Fibroblast of the aortic adventitia (primary cell): ENCODE results near the gene WTAP. TPM values are rescaled to one million over a fixed set of nuclear protein-coding genes. Genes with fewer than 3 reads are reported as not detected.
A peak's percentile ranks its signal among the peaks of the same experiment; 100 is the strongest.

Experiments used
- DNase-seq: peaks from one replicate; pipeline ENCODE4 v3.0.0-alpha.2; 2010; ENCODE audit warnings: low read depth
- H3K4me3 ChIP-seq: 2 replicates; pipeline ENCODE4 v1.5.1; 2011; ENCODE audit warnings: low read depth, mild to moderate bottlenecking, control low read depth, low read length, moderate library complexity
- CTCF ChIP-seq: IDR thresholded peaks from 2 replicates; pipeline ENCODE4 v1.5.1; 2011; ENCODE audit warnings: mild to moderate bottlenecking, low read length, control low read depth, inconsistent platforms; ENCODE audit not compliant: insufficient read depth
- total RNA-seq: library from RNA; depleted of rRNA; stranded (reverse); fragments of >200 nt; gene quantifications from 2 replicates; pipeline ENCODE4 v1.2.3, GENCODE V29; 2012; ENCODE audit warnings: low replicate concordance

Gene WTAP
- total RNA-seq, 1 donor, result 103 TPM

- TF ChIP-seq CTCF, result no peak
- no peak for DNase-seq
- no peak overlapping the region for H3K4me3 ChIP-seq
These were observed 39.6 kb downstream of the WTAP start for GRCh38 chr6:159766906-159767305.

GRCh38 chr6:159769470-159769869, 42.2 kb downstream of the WTAP start:
- no peak for DNase-seq
- no peak for TF ChIP-seq CTCF
- H3K4me3 ChIP-seq, result no peak overlapping the region

GRCh38 chr6:159772196-159772595, 44.9 kb downstream of the WTAP start:
- TF ChIP-seq CTCF, result no peak
- DNase-seq, result no peak
- H3K4me3 ChIP-seq, result no peak overlapping the region

- no peak overlapping the region for H3K4me3 ChIP-seq
- TF ChIP-seq CTCF, result no peak
- no peak for DNase-seq
These were observed 50.1 kb downstream of the WTAP start for GRCh38 chr6:159777240-159777904.

GRCh38 chr6:159778131-159778530, 50.8 kb downstream of the WTAP start:
- H3K4me3 ChIP-seq, result no peak overlapping the region
- no peak for DNase-seq
- no peak for TF ChIP-seq CTCF

GRCh38 chr6:159778542-159779103, 51.3 kb downstream of the WTAP start:
- H3K4me3 ChIP-seq, result no peak overlapping the region
- TF ChIP-seq CTCF, result no peak
- DNase-seq, result no peak

- no peak for TF ChIP-seq CTCF
- DNase-seq, result no peak
- H3K4me3 ChIP-seq, result peak overlapping the region; percentile 95
These were observed 61.0 kb downstream of the WTAP start for GRCh38 chr6:159788276-159788675.
